GM19035 (cell line): ENCODE measurements around the gene BZW2.

ENCODE experiments used
- ATAC-seq: cut with Tn5 transposase; IDR thresholded peaks from one replicate; pipeline ENCODE4 v1.9.1; 2021; ENCODE audit not compliant: unreplicated experiment

Gene BZW2

DNA sequence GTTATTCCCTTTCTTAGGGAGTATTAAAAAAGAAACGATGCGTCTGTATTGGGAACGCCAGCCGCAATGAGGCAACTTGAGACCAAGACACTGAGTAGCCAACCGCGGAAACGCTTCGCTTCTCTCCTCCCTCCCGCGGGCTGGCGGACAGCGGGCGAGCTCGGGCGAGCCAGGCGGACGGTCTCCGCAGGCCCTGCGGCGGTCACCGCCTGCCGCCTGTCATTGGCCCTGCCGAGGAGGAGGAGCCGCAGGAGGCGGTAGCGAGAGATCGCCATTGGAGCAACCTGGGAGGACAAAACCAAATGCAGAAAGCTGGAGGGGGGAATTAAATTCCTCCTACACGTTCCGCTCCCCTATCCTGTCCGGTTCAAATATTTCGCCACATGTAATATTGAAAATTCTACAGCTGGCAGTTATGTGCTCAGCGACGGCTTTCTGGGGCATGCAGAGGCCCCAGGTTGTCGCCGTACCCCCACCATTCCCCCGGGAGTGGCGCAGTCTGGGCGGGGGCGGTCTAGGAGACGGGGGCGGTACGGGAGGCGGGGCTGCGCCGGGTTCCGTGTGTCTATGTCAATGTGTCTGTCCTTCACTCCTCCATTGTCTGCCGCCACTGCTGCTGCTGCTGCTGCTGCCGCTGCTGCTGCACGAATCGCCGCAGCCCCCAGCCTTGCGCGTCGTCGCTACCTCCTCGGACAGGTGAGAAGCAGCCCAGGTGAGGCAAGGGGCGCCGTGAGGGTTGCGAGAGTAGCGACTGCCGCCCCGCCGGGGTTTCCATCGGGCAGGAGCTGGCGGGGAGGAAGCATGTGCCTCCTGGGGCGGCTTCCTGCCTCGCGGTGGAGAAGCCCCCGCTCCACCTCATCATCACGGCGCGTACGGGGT, at the start of gene BZW2, which contains the start of gene ANKMY2:
BZW2 (plus strand) TSS at position 589 of the 879 bp plus-strand sequence. CDS start 19,263 bp downstream, outside the sequence.
ANKMY2 (minus strand) TSS at position 162 of the 879 bp plus-strand sequence. CDS start 181 bp downstream, outside the sequence.
- ATAC-seq: peak; percentile 98

DNA sequence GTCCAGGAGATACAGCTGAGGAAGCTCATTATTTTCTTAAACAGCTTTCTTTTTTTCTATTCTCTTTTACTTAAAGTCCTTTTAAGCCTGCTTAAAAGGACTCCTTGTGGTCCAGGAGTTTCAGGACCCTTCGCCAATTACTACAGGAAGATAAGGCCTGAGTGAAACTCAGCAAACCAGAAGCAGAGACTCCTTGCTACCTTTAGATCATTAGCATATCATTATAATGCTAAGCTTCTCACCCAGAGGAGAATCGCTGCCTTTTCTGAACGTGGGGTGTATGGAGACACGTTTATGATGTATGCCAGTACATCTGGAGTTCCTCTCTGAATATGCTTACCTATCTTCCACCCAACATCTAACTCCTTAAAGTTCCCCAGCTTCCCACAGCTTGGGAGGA, 48.0 kb upstream of the BZW2 start:
- ATAC-seq: no peak

DNA sequence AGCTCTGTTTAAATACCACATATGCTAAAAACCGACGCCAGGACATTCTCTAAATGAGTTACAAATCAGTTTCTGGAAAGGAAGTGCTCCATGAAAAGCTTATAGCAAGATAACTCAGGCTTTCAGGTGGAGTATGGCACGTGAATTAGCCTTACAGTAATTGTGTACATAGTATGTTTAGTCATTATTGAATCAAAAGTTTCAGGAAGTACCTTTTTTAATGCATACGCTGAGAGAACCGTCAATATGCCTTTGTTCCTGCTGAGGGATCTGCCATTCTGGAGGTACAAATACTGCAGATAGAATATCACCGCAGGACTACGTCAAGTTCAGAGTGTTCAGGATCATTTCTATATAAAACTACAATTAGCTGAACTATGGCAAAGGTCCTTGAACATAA, 46.1 kb upstream of the BZW2 start:
- no peak for ATAC-seq

GRCh38 chr7:16603633-16604032, 42.3 kb upstream of the BZW2 start:
- no peak for ATAC-seq

GRCh38 chr7:16604054-16604453, 41.9 kb upstream of the BZW2 start:
- ATAC-seq: no peak

- ATAC-seq: no peak
Observed at GRCh38 chr7:16606704-16607103, 39.3 kb upstream of the BZW2 start.

DNA sequence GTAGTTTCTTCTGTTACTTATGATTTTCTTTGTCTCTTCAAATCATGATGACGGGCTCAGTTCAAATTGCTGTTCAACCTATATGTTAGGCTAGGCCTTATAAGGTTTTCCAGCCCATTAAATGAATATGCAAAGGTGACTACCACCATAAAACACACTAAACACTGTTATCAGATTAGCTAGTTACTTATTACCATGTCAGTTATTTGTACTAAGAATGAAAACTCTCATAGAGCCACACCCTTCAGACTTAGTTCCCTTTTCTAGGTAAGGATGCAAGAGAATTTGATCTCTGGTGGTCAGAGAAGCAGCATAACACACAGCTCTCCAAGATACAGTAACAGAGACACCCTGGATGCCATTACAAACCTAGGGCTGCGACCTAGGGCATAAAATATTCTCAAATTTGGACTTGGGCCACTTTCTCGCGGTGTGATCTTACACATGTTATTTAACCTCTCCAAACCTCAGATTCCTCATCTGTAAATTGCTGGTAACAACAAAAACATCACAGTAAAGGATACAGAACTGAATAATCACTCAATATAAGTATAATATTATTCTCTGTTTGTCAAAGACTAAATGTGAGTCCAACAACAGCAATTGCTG, 36.0 kb upstream of the BZW2 start:
- ATAC-seq: peak; percentile 71

- no peak for ATAC-seq
Observed at GRCh38 chr7:16611711-16612110, 34.3 kb upstream of the BZW2 start.

GRCh38 chr7:16615228-16615627, 30.8 kb upstream of the BZW2 start:
- no peak for ATAC-seq

DNA sequence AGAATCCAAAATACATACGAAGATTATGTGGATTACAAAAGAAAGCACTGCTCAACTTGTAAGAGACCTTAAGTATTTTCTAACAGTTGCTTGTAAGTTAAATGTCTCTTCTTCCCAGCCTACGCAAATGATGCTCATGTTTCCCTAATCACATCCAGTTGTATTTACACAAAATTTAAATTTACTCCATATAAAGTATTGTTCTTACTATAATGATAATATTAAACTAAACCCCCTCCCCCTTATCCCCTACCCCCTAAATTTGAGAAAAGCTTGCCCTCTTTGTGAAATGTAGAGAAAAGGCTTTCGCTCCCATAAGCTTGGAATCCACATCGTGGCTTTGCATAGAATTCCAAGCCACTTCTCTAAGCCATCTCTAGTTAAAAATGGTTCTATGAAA, 29.9 kb upstream of the BZW2 start:
- ATAC-seq: no peak

GRCh38 chr7:16616542-16616941, 29.4 kb upstream of the BZW2 start:
- no peak for ATAC-seq

- ATAC-seq: peak; percentile 96
Observed at GRCh38 chr7:16619979-16620408, 26.0 kb upstream of the BZW2 start.

- no peak for ATAC-seq
Observed at GRCh38 chr7:16626388-16626787, 19.6 kb upstream of the BZW2 start.

GRCh38 chr7:16627236-16627635, 18.7 kb upstream of the BZW2 start:
- no peak for ATAC-seq

- ATAC-seq: no peak
Observed at GRCh38 chr7:16630654-16631053, 15.3 kb upstream of the BZW2 start.

DNA sequence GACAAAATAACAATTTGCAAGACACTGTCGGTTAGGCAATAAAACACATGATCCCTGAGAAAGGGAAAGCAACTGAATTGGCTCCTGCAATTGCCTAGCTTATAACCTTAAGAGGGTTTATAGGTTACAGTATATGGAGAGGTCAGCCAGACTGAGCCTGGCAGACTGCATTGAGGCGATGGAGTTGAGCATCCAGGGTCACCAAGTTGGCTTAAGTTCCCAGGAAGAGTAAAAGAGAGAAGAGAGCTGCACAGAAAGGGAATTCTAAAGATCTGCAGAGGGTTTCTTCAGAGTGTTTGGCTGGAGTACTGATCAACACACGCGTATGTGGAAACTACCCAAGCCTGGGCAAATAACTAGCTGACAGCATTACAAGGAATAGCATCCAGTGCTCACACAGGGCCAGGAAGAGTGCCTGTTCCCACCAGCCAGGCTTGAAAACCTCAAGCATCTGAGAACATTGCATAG, 11.7 kb upstream of the BZW2 start:
- no peak for ATAC-seq

DNA sequence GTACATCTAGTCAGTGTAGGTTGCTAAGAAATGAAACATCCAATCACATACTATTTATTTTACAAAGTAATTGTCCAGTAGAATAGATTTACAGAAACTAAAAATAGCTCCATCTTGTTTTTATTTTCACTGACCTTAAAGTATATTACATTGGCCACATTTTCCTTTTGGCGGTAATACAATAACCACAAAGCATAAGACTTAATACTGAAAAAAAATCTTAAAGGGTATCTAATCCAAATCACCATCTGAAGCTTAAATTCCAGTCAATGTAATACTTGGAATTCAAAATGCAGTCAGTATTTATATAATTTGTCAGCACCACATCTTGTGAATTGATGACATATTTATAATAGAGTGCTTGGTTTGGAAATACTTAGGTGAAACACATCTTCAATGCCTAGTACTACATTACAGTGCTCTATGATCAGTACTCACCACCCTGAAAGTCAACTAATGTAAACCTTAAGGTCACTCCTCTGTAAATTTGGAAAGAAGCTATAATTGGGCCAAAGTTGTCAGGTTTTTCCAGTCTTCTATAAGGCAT, 9.4 kb upstream of the BZW2 start:
- no peak for ATAC-seq

GRCh38 chr7:16637379-16637778, 8.6 kb upstream of the BZW2 start:
- ATAC-seq: no peak

DNA sequence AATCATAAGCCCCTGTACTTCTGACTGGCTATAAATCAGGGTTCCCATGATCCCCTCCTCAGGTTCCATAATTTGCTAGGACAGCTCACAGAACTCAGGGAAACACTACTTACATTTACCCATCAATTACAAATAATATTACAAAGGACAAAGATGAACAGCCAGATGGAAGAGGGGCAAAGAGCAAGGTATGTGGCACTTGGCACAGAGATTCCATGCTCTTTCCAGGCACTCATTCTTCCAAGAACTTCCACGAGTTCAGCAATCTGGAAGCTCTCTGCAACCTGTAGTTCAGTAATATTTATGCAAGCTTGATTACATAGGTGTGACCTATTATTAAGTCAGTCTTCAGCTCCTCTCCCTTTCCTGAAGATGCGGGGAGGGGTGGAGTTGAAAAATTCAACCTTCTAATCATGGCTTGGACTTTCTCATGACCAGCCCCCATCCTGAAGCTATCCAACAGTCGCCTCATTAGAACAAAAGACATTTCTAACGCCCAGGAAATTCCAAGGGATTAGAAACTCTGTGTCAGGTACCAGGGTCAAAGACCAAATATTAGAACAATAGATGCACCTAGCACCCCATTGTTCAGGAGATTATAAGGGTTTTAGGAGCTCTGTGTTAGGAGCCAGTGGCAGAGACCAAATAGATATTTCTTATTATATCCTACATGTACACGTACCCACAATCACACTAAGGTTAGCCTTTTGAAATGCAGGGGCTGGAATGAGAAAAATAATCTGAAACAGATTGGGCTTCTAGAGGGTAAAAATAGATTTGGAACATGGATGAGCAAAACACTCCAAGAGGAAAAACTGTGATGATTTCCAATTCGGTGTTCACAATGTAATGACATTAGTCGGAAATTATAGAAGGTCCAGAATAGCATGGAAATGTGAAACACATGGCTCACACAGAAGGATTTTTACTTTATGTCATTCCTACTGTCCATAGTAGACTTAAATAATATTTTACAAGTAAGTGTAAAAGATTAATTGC, 7.4 kb upstream of the BZW2 start:
- no peak for ATAC-seq

- no peak for ATAC-seq
Observed at GRCh38 chr7:16644157-16644556, 1.8 kb upstream of the BZW2 start.
